Ovary (tissue), 9 donors: ENCODE data around the gene RNF5. TPM values are rescaled to one million over a fixed set of nuclear protein-coding genes. Genes with fewer than 3 reads are reported as not detected.

Experiments
- DNase-seq, 5 donors: peaks; one replicate each; pipeline ENCODE4 v3.0.0-alpha.2; 2019 to 2020
- H3K27ac ChIP-seq, 2 donors: fragments of 200-600 bp; one replicate each; pipeline versions ENCODE4 v1.5.1 to v1.8.0; 2019 to 2022
- H3K27me3 ChIP-seq: fragments of 200-600 bp; one replicate; pipeline ENCODE4 v1.8.0; 2022
- H3K36me3 ChIP-seq: fragments of 200-600 bp; sonication (generic); one replicate; pipeline ENCODE4 v1.5.1; 2019
- H3K4me1 ChIP-seq: one replicate; pipeline ENCODE4 v1.8.1; 2013; ENCODE audit warnings: mild to moderate bottlenecking, moderate library complexity; ENCODE audit not compliant: insufficient read depth
- H3K4me3 ChIP-seq: fragments of 200-600 bp; sonication (generic); one replicate; pipeline ENCODE4 v1.5.1; 2017
- H3K9me3 ChIP-seq, 2 donors: fragments of 200-600 bp in 1 of 2; sonication (generic) in 1 of 2; one replicate each; pipeline versions ENCODE4 v1.5.1 to v1.8.1; 2013 to 2019; ENCODE audit warnings: mild to moderate bottlenecking in 1 of 2, moderate library complexity in 1 of 2
- EP300 ChIP-seq: sonication (generic); formaldehyde crosslinking; IDR thresholded peaks from one replicate; pipeline ENCODE4 v1.6.1; 2017; ENCODE audit warnings: antibody characterized with exemption
- POLR2A ChIP-seq: fragments of 450-650 bp; IDR thresholded peaks from one replicate; pipeline ENCODE4 v1.6.1; 2017; ENCODE audit warnings: antibody characterized with exemption, mild to moderate bottlenecking, moderate library complexity
- WGBS, 3 donors: extraction: QIAGEN DNeasy Blood & Tissue Kit in 1 of 3; methylation state at CpG; one replicate each; pipeline versions ENCODE4 v1.1.5 to v1.1.7; 2013 to 2017; 5-methylcytosine and 5-hydroxymethylcytosine counted together
- intact Hi-C, 4 donors: fragments of 100-400 bp; cut with DNase I; formaldehyde crosslinking; loops; one replicate each; pipeline versions ENCODE4 v1.11.0 to v1.15.1; 2022 to 2023
- polyA plus RNA-seq, 2 donors: library from polyadenylated mRNA; stranded (reverse); fragments of 200-250 nt in 1 of 2; fragments of 350-450 nt in 1 of 2; fragmentation: Illumina TruSeq in 1 of 2; extraction: RNeasy Lipid Tissue Mini Kit (QIAGEN cat#74804) in 1 of 2; gene quantifications; one replicate each; pipeline ENCODE4 v1.2.3, GENCODE V29; 2013 to 2014
- total RNA-seq, 7 donors: library from RNA; depleted of rRNA in 2 of 7; stranded (reverse); fragments of >200 nt in 2 of 7; fragmentation: NEBNext Ultra II Directional in 3 of 7; extraction: Animal tissue kit (Norgen Biotek cat#: 25700) in 3 of 7; gene quantifications; one replicate each; pipeline versions ENCODE4 v1.1.0 to v1.2.4, GENCODE V29; 2016 to 2023
- TF ChIP-seq, protein P1 (sequence below), 3 donors: fragments of 450-650 bp in 2 of 3; fragments of 200-600 bp in 1 of 3; IDR thresholded peaks; one replicate each; pipeline versions ENCODE4 v1.5.1 to v1.8.0; 2016 to 2022; ENCODE audit warnings: antibody characterized with exemption in 3 of 3, mild to moderate bottlenecking in 1 of 3
- donor health status: DM: no; HTN: no; CAD: no; lungs with moderate emphysema.
- donor health status: DM: no; HTN: no; CAD: no.
- donor health status: Bipolar disorder and iron deficiency.
- donor health status: DM: yes; HTN: yes; CAD: no.
- donor health status: DM: no; HTN: no; CAD: no.
- donor health status: DM: yes; HTN: yes; CAD: no.

RNF5 gene
- total and polyA plus RNA-seq, 9 donors, result 49.2 to 103 (median 78.5) TPM

DNA sequence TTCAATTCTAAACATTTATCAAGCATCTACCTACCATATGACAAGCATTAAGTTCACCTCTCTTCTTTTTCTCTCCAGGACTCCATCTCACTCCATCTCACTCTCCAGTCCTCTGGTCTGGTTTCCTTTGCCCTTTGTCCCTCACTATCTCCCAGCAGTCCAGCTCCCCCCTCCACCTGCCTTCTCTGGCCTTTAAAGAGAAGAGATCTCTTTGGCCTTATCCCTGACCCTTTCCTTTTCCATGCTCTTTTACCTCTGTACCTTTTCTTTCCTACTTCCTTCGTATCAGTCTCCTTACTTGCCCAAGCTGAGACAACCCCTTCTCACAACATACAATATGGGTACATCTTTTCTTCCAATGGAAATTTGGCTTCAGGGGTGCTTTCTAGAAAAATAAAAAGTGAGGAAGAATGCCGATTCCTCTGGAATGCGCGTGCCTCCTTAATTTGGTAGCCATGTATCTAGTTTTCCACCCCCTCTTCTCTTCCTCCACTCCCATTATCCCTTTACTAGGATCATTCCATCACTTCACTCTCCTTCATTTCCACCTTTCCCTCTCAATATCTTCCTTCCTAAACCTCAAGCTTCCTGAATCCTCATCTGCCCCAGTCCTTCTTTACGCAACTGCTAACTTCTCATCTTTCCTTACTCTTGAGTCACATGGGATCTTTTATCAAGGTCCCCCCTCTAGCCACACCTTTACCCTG is 1.6 kb upstream of the RNF5 start:
- H3K27ac ChIP-seq, result peak overlapping the region; percentile 93 to 99
- peaks cover 6% of the 10 kb centered on the region for H3K4me1 ChIP-seq
- intact Hi-C loops, result no loop called here
- peak in 1 of 5 donors; percentile 24 for DNase-seq
- TF ChIP-seq EP300, result no peak
- TF ChIP-seq, protein P1, sequence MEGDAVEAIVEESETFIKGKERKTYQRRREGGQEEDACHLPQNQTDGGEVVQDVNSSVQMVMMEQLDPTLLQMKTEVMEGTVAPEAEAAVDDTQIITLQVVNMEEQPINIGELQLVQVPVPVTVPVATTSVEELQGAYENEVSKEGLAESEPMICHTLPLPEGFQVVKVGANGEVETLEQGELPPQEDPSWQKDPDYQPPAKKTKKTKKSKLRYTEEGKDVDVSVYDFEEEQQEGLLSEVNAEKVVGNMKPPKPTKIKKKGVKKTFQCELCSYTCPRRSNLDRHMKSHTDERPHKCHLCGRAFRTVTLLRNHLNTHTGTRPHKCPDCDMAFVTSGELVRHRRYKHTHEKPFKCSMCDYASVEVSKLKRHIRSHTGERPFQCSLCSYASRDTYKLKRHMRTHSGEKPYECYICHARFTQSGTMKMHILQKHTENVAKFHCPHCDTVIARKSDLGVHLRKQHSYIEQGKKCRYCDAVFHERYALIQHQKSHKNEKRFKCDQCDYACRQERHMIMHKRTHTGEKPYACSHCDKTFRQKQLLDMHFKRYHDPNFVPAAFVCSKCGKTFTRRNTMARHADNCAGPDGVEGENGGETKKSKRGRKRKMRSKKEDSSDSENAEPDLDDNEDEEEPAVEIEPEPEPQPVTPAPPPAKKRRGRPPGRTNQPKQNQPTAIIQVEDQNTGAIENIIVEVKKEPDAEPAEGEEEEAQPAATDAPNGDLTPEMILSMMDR (IDR thresholded peaks at IDR 0.05), result no peak
- no peaks in the 10 kb centered on the region for H3K9me3 ChIP-seq
- 10 to 11% (median 10%) methylated on average over 5 of the region's 5 CpGs for WGBS, 3 donors
- H3K36me3 ChIP-seq, result no peaks in the 10 kb centered on the region
- peak overlapping the region; percentile 70 for H3K4me3 ChIP-seq
- H3K27me3 ChIP-seq, result no peaks in the 10 kb centered on the region

DNA sequence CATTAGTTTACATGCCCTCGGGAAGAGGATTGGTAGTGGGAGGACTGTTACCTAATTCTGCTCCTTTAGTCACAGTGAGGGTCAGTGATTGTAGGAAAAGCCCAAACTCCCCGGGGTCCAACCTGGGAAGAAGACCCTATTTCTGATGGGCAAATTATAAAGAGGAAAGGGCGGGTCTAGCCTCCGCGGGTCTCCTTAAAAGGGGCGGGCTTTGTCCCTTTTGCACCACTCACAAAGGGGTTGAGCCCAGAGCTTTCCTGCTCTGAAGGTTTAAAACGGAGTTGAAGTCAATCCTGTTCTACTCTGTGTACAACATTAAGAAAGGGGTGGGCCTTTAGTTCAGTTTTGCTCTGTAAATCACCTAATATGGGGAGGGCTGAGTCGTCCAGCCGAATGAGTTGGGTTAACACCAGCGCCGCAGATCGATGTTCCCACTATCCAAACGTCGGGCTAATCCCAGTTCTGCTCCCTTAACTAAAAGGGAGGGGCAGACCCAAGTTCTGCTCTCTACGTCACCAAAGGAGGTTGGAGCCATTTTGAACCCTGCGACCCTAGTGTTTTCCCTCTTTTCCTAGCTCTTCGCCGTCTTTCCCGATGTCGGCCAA is 920 bp upstream of the RNF5 start:
- Histone ChIP-seq H3K27ac (peak overlapping the region; percentile 93 to 99), H3K4me3 (peak overlapping the region; percentile 70), H3K4me1 (peaks cover 6% of the 10 kb centered on the region), H3K27me3 (no peaks in the 10 kb centered on the region), H3K36me3 (no peaks in the 10 kb centered on the region), H3K9me3 (no peaks in the 10 kb centered on the region)
- WGBS, 3 donors, result 0 to 1% (median 1%) methylated on average over 20 of the region's 20 CpGs
- peak in 1 of 5 donors; percentile 44 for DNase-seq
- intact Hi-C loops, result no loop called here
- TF ChIP-seq, protein P1 (IDR thresholded peaks at IDR 0.05), result no peak
- TF ChIP-seq POLR2A (peak; percentile 53), EP300 (peak; percentile 6)

DNA sequence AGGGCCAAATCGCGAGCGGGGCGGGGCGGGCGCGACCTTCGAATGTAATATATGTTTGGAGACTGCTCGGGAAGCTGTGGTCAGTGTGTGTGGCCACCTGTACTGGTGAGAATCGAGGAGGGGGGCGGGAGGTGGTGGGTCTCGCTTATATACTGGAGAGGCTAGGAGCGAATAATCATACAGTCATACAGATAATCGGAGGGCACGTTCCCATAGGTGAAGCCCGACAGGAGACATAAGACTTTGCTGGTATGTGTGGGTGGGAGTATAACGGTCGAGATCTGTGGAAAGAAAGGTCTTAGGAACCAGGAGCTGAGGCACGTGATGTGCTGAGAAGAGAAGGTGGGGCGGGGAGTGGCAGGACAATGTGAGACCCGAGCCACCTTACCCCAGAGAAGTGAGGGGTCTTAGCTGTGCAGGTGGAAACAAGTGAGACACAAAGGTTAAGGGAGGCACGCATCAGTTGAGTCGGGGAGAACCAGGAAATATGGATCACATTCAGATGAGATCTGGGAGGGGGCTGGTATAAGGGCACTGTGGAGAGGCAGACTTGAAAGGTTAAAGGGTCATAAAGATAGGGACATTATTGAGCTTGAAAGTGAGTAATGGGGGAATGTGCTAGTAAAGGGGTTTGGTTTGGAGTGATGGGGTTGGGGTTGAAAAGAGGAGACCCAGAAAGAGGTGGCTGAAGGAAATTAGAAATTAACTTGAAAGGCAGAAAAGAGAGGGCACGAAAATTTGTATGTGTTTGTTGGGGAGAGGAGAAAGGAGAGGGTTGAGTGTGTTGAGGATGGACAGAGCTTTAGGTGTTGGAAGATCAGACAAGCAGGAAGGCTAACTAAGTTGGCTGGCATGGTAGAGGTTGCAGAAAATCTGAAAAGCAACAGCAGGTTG is 589 bp downstream of the RNF5 start:
- intact Hi-C loops, result no loop called here
- H3K4me1 ChIP-seq, result peaks cover 6% of the 10 kb centered on the region

More for the DNA sequence above, 589 bp downstream of the RNF5 start:
- TF ChIP-seq POLR2A, result peak; percentile 3
- TF ChIP-seq, protein P1 (IDR thresholded peaks at IDR 0.05), result no peak
- Histone ChIP-seq H3K9me3 (no peaks in the 10 kb centered on the region), H3K36me3 (no peaks in the 10 kb centered on the region), H3K27me3 (no peaks in the 10 kb centered on the region), H3K4me3 (peak overlapping the region; percentile 70), H3K27ac (peak overlapping the region; percentile 93 to 99)
- 2 to 3% (median 3%) methylated on average over 24 of the region's 24 CpGs for WGBS, 3 donors
- peak in 1 of 5 donors; percentile 84 for DNase-seq
